NCI-H1105 treated with DMSO at 0.1 percent for 48 hours (cell line): Measurements from ENCODE around the gene KLRF1.
"Not testable (repeated sequence)": the region's sequence is repeated elsewhere in the genome, so short reads cannot be mapped to it uniquely, and the experiment has no call there.

Experiments
- DNase-seq: peaks from one replicate; lab custom pipeline; 2025; lab: John Stamatoyannopoulos, UW

The KLRF1 gene

DNA sequence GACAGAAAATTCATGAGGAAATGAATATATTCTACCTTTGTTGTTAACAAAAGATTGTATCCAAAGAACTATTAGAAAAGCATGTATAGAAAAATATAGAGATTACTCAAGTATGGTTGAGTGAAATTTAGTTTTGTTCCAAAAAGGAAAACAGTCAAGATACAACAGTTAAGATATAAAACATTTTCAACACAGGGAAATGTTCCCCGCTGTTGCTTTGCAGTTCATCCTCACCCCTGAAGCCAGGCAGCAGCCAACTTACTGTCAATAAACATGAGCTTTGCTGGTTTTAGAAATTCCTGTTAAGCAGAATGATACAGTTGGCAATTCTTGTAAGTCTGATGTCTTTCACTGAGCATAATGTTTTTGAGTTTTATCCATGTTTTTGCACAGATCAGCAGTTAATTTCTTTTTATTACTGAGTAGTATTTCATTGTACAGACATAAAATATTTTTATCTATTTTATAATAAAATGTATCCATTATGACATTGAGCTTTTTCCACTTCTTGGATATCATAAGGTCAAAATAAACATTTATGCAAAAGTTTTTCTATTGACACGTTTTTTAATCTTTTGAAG is 43.1 kb downstream of the KLRF1 start:
- no peak for DNase-seq

DNA sequence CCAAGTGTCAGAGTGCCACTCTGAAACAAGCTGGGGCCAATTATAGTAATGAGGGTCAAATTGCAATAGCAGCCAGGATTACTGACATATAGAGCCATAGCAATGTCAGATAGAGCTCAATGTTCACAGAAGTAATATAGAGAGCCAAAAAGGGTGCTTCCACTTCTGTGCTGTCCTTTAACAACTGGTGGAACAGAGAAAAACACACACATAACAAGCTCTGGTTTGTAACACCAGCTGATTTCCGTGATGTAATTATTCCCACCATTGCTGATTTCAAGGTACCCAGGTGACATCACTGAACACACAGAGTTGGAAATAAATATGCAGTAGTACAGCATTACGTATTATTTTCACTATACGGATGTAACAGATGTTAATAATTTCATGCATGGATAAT is 44.9 kb downstream of the KLRF1 start:
- DNase-seq = peak; percentile 31

DNA sequence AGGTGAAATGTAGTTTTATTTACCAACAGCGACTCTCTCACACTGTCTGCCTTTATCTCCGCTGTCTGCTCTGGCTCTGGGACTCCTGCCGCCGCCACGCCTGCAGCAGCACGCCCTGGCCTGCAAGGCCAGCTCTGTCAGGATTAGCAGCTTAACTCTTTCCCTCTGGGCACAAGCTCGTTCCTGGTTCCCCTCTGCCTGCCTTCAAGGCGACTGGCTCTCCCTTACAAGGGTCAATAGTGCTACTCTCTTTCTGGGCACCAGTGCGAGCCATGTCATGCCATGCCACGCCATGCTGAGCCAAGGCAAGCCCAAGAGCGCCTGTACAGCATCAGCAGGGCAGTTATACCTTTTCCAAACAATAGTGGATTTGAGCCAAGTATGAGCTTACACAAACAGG is 45.5 kb downstream of the KLRF1 start:
- peak; percentile 73 for DNase-seq

DNA sequence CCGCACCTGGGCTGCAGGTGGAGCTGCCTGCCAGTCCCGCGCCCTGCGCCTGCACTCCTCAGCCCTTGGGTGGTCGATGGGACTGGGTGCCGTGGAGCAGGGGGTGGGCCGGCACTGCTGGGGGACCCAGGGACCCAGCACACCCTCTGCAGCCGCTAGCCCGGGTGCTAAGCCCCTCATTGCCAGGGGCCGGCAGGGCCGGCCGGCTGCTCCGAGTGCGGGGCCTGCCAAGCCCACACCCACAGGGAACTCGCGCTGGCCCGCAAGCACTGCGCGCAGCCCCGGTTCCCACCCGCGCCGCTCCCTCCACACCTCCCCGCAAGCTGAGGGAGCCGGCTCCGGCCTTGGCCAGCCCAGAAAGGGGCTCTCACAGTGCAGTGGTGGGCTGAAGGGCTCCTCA is 48.8 kb downstream of the KLRF1 start:
- not testable (repeated sequence) for DNase-seq

DNA sequence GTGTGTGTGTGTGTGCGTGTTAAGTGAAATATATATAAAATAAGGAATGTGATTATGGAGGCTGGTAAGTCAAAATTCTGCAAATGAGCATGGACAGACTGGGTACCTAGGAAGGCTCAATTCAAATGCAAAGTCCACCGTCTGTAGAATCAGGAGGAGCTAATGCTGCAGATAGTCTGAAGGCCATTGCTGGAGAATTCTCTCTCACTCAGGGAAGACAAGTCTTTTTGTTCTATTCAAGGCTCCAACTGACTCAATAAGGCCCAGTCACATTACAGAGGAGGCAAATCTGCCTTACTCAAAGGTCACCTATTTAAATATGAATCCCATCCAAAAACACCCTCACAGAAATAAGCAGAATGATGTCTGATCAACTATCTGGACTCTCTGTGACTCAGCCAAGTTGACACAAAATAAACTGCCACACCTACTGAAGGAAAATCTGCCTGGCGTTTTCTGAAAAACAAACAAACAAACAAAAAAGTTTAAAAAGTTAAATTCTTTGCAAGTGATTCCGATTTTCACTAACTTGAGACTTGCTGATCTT is 53.3 kb downstream of the KLRF1 start:
- no peak for DNase-seq

DNA sequence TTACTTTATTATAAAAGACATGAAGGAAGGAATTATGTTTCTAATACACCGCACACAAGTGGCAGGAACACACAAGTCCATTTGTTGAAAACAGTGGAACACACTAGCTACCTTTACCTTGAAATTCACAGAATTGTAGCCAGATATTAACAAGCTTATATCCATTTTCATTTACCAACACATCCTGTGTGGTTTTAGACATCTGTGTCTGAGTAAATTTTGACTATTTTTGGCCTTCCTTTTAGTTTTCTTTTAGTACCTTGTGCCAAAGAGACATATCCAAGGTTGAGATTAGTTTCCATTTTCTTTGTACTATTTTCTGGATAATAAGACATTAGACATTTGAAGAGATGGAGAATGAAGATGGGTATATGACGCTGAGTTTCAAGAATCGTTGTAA is 54.0 kb downstream of the KLRF1 start, which contains the start of gene KLRF2:
KLRF2 (plus strand) TSS at position 244 of the 400 bp plus-strand sequence; CDS start at position 351, 107 bp downstream.
- no peak for DNase-seq

DNA sequence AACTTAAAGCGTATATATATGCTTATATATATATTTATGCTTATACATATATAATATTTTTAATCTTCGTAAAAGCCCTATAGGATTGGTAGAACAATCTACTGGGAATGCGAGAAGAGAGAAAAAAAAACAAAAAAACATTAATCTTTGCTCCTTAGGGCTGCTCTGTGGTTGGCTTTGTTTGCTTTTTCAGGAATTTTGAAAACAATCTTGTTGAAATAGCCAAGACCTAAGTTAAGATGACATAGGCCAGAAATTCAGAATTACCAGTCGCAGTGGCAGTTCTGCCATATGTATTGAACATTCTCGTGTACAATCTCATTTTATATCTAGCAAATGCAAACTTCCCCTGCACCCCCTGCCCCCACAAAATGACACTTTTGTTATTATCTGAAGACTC is 54.7 kb downstream of the KLRF1 start:
- DNase-seq = no peak

DNA sequence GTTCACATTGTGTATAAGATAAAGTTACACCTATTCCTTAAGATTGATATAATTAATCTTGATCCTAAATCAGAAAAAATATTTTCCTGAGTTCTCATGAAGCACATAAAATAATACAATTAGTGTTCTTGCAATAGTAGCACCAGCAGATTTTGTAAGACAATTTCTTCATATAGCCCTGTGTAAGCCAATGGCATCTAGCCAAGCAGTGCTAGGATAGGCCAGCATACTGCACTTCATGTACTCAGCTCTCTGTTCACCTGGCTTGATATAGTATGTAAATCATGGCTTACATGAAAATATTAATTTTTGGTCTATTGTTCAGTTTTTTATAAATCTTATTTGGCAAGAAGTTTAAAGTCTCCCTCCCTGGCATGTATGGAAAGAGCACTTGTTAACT is 55.9 kb downstream of the KLRF1 start:
- DNase-seq = peak; percentile 76

DNA sequence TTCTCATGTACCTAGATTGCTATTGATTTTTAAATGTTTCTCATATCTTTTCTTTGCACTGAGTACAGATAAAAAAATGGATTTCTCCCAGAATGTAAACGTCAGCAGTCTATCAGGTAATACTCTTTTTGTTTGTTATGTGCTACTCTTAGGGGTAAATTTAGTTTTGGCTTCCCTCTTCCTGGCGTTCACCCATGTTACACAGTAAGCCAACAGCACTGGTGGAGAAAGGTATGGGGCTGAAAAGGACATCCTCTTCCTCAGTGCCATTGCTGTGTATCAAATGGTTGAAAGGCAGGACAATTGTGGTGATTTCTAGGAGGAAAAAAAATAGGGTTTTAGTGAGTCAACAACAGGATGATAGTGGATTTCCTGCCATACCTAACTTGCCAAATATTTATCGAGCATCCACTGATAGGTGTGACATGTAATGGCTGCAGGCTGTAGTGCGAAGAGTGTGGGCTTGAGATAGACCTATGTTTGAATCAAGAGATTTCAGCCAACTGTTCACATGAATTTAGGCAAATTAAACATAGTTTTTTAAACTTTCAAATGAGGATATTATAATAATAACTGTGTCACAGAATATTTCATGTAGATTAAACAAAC is 61.5 kb downstream of the KLRF1 start:
- no peak for DNase-seq
